SK-N-SH (cell line): Measurements from ENCODE around the gene OSBP2. TPM values are rescaled to one million over a fixed set of nuclear protein-coding genes. Genes with fewer than 3 reads are reported as not detected.

Experiments
- CTCF ChIA-PET: fragments of 300-600, 350-600 bp; formaldehyde crosslinking; extraction: SDS; loops from one replicate; lab custom pipeline; 2021; lab: Yijun Ruan, JAX
- POLR2A ChIA-PET: fragments of 350-600 bp; sonication (Branson Sonifier 250); formaldehyde crosslinking; extraction: SDS; loops from one replicate; lab custom pipeline; 2020; ENCODE audit warnings: antibody characterized with exemption, inconsistent platforms; lab: Yijun Ruan, JAX
- DNase-seq: peaks from one replicate; pipeline ENCODE4 v3.0.0; 2012
- H2AFZ ChIP-seq: fragments of 200-600 bp; sonication (generic); 2 replicates; pipeline ENCODE4 v1.8.1; 2016; ENCODE audit warnings: antibody characterized with exemption, mild to moderate bottlenecking, low read depth
- H3F3A ChIP-seq: fragments of 200-600 bp; sonication (generic); replicated peaks from 2 replicates; pipeline ENCODE3; 2016; ENCODE audit warnings: antibody characterized with exemption, mild to moderate bottlenecking; ENCODE audit not compliant: insufficient read depth
- H3K27ac ChIP-seq, 2 experiments: fragments of 200-500 bp in 1 of 2; fragments of 200-600 bp in 1 of 2; sonication (Bioruptor generic) in 1 of 2; sonication (generic), shearing (Covaris generic) in 1 of 2; 2 replicates each; pipeline versions ENCODE4 v1.5.1 to v1.6.1; 2014 to 2016; ENCODE audit warnings: low read depth in 2 of 2, inconsistent platforms in 1 of 2, low read length in 1 of 2, mild to moderate bottlenecking in 1 of 2, mixed read lengths in 1 of 2
- H3K27me3 ChIP-seq: fragments of 200-600 bp; sonication (generic), shearing (Covaris generic); 2 replicates; pipeline ENCODE4 v1.6.1; 2016; ENCODE audit warnings: mixed run types; ENCODE audit not compliant: insufficient read depth
- H3K36me3 ChIP-seq, 2 experiments: fragments of 200-500 bp in 1 of 2; fragments of 200-600 bp in 1 of 2; sonication (Bioruptor generic) in 1 of 2; sonication (generic) in 1 of 2; replicated peaks in 1 of 2; 2 replicates each; pipeline versions ENCODE3 to v1.5.1; 2014 to 2016; ENCODE audit warnings: low read length in 1 of 2, mild to moderate bottlenecking in 1 of 2; ENCODE audit not compliant: insufficient read depth in 2 of 2, control insufficient read depth in 1 of 2
- H3K4me1 ChIP-seq, 2 experiments: fragments of 200-500 bp in 1 of 2; fragments of 200-600 bp in 1 of 2; sonication (Bioruptor generic) in 1 of 2; sonication (generic), shearing (Covaris generic) in 1 of 2; 2 replicates each; pipeline versions ENCODE4 v1.5.1 to v1.6.1; 2014 to 2016; ENCODE audit warnings: low read depth in 1 of 2, low read length in 1 of 2, mixed run types in 1 of 2; ENCODE audit not compliant: insufficient read depth in 2 of 2, control insufficient read depth in 1 of 2
- H3K4me2 ChIP-seq: fragments of 200-600 bp; sonication (generic), shearing (Covaris generic); 2 replicates; pipeline ENCODE4 v1.6.1; 2017; ENCODE audit warnings: mixed run types
- H3K4me3 ChIP-seq, 2 experiments: fragments of 200-500 bp in 1 of 2; fragments of 200-600 bp in 1 of 2; sonication (Bioruptor generic) in 1 of 2; sonication (generic), shearing (Covaris generic) in 1 of 2; 2 replicates each; pipeline versions ENCODE4 v1.5.1 to v1.8.1; 2014 to 2016; ENCODE audit warnings: low read depth in 2 of 2, inconsistent platforms in 1 of 2, low read length in 1 of 2, mild to moderate bottlenecking in 1 of 2, mixed read lengths in 1 of 2, moderate library complexity in 1 of 2
- H3K79me2 ChIP-seq: fragments of 200-600 bp; sonication (generic); 2 replicates; pipeline ENCODE4 v1.8.1; 2017; ENCODE audit warnings: mild to moderate bottlenecking; ENCODE audit not compliant: insufficient read depth
- H3K9ac ChIP-seq: fragments of 200-600 bp; sonication (generic); 2 replicates; pipeline ENCODE4 v1.6.1; 2017; ENCODE audit warnings: mixed run types
- H3K9me2 ChIP-seq: fragments of 200-600 bp; sonication (generic); 2 replicates; pipeline ENCODE4 v1.6.1; 2017; ENCODE audit warnings: mixed run types
- H3K9me3 ChIP-seq: fragments of 200-600 bp; sonication (generic); 2 replicates; pipeline ENCODE4 v1.6.1; 2017; ENCODE audit warnings: mixed run types, mild to moderate bottlenecking, moderate library complexity
- H4K20me1 ChIP-seq: fragments of 200-600 bp; sonication (generic); 2 replicates; pipeline ENCODE4 v1.6.1; 2017; ENCODE audit warnings: mild to moderate bottlenecking, mixed run types; ENCODE audit not compliant: insufficient read depth
- EZH2phosphoT487 ChIP-seq: fragments of 200-600 bp; sonication (generic); IDR thresholded peaks from 2 replicates; pipeline ENCODE4 v1.6.1; 2017; ENCODE audit warnings: low read depth, mixed run types, mild to moderate bottlenecking, antibody characterized with exemption, moderate library complexity, borderline replicate concordance
- FOSL2 ChIP-seq: IDR thresholded peaks from 2 replicates; pipeline ENCODE4 v1.4.0; 2012; ENCODE audit warnings: low read depth, mild to moderate bottlenecking, moderate library complexity, borderline replicate concordance
- FOXM1 ChIP-seq: IDR thresholded peaks from 2 replicates; pipeline ENCODE4 v1.4.0; 2012; ENCODE audit warnings: low read depth, mild to moderate bottlenecking
- GATA2 ChIP-seq: sonication (generic); formaldehyde crosslinking; IDR thresholded peaks from 2 replicates; pipeline ENCODE4 v1.5.0; 2020; ENCODE audit warnings: mild to moderate bottlenecking, missing genetic modification reagents
- MAX ChIP-seq: IDR thresholded peaks from 2 replicates; pipeline ENCODE4 v1.4.0; 2012; ENCODE audit warnings: low read depth
- MEF2A ChIP-seq: IDR thresholded peaks from 2 replicates; pipeline ENCODE4 v1.4.0; 2012; ENCODE audit warnings: low read depth, borderline replicate concordance
- MXI1 ChIP-seq: IDR thresholded peaks from 2 replicates; pipeline ENCODE4 v1.6.1; 2012; ENCODE audit warnings: mild to moderate bottlenecking, low read depth, low read length, improper control_type of control experiment
- NFIC ChIP-seq: IDR thresholded peaks from 2 replicates; pipeline ENCODE4 v1.4.0; 2012; ENCODE audit warnings: borderline replicate concordance
- PBX3 ChIP-seq: IDR thresholded peaks from 2 replicates; pipeline ENCODE4; 2012
- POLR2AphosphoS5 ChIP-seq: IDR thresholded peaks from 2 replicates; pipeline ENCODE4 v1.6.1; 2012; ENCODE audit warnings: low read depth, low read length
- RAD21 ChIP-seq: IDR thresholded peaks from 2 replicates; pipeline ENCODE4 v1.6.1; 2012; ENCODE audit warnings: mild to moderate bottlenecking, low read length
- RFX5 ChIP-seq: IDR thresholded peaks from 2 replicates; pipeline ENCODE4 v1.6.1; 2012; ENCODE audit warnings: mild to moderate bottlenecking, improper control_type of control experiment, low read length
- SMC3 ChIP-seq: IDR thresholded peaks from 2 replicates; pipeline ENCODE4 v1.6.1; 2012; ENCODE audit warnings: low read depth, low read length, improper control_type of control experiment
- TEAD4 ChIP-seq: IDR thresholded peaks from 2 replicates; pipeline ENCODE4 v1.4.0; 2012; ENCODE audit warnings: mild to moderate bottlenecking, borderline replicate concordance; ENCODE audit not compliant: insufficient read depth
- YY1 ChIP-seq: IDR thresholded peaks from 2 replicates; pipeline ENCODE4 v1.4.0; 2012; ENCODE audit warnings: low read depth, mild to moderate bottlenecking
- WGBS: methylation state at CpG from one replicate; pipeline ENCODE4 v1.1.6; 2017; ENCODE audit warnings: low lambda C conversion rate; 5-methylcytosine and 5-hydroxymethylcytosine counted together
- polyA plus RNA-seq, 3 experiments: library from polyadenylated mRNA; depleted of rRNA; stranded (reverse); fragments of >200 nt; gene quantifications; 2 replicates each; pipeline ENCODE4 v1.2.3, GENCODE V29; 2012
- TF ChIP-seq, protein P1 (sequence below): IDR thresholded peaks from 2 replicates; pipeline ENCODE4 v1.4.0; 2012; ENCODE audit warnings: low read depth, borderline replicate concordance
- TF ChIP-seq, protein P2 (sequence below): fragments of 200-600 bp; sonication (generic); IDR thresholded peaks from 2 replicates; pipeline ENCODE4 v1.6.1; 2017; ENCODE audit warnings: antibody characterized with exemption, mild to moderate bottlenecking, moderate library complexity
- TF ChIP-seq, protein P3 (sequence below): fragments of 150-350 bp; IDR thresholded peaks from 2 replicates; pipeline ENCODE4 v1.6.1; 2017; ENCODE audit warnings: antibody characterized with exemption, low read length, low read depth, borderline replicate concordance

Gene OSBP2
- polyA plus RNA-seq, 1 of the 3 experiments (the other 2 are of a cell fraction): 3.1 TPM

DNA sequence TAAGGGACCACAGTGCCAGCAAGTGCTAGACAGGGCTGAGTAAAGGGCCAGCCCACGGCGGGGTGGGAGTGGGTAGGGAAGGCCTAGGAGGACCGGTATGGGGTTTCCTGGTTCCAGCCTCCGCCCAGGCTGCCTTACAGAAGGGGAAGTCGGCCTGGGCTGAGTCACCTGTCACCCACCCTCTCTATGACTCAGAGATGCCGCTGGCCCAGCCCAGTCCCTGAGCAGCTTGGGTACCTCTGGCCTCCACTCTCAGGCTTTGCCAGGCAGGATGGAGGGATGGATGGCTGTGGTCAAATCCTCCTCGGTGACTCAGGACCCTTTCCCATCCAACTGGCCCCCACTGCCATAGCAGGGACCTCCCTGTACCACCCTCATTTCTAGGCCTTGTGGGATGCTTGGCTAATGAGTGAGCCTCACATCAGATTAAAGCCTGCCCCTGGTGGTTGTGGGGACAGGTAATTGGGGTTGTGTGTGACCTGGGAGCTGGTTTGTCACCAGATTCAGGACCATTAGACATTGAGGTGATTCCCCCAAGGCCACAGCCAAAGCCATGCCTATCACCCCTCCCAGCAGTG, 45.2 kb upstream of the OSBP2 start (continued):
- TF ChIP-seq GATA2 (CRISPR knock-in tag): no peak
- TF ChIP-seq SMC3: no peak
- TF ChIP-seq RAD21: no peak
- no peak for TF ChIP-seq MXI1
- no peak for TF ChIP-seq EZH2phosphoT487
- peak; percentile 98 for TF ChIP-seq FOSL2
- TF ChIP-seq PBX3: peak; percentile 67; the same call in 1 of the 2 replicates
- TF ChIP-seq NFIC: peak; percentile 48; the same call in 1 of the 2 replicates
- TF ChIP-seq, protein P1, sequence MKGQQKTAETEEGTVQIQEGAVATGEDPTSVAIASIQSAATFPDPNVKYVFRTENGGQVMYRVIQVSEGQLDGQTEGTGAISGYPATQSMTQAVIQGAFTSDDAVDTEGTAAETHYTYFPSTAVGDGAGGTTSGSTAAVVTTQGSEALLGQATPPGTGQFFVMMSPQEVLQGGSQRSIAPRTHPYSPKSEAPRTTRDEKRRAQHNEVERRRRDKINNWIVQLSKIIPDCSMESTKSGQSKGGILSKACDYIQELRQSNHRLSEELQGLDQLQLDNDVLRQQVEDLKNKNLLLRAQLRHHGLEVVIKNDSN: no peak
- no peak for TF ChIP-seq TEAD4
- no peak for TF ChIP-seq YY1
- TF ChIP-seq RFX5: no peak
- no peak for TF ChIP-seq POLR2AphosphoS5
- TF ChIP-seq, protein P2, sequence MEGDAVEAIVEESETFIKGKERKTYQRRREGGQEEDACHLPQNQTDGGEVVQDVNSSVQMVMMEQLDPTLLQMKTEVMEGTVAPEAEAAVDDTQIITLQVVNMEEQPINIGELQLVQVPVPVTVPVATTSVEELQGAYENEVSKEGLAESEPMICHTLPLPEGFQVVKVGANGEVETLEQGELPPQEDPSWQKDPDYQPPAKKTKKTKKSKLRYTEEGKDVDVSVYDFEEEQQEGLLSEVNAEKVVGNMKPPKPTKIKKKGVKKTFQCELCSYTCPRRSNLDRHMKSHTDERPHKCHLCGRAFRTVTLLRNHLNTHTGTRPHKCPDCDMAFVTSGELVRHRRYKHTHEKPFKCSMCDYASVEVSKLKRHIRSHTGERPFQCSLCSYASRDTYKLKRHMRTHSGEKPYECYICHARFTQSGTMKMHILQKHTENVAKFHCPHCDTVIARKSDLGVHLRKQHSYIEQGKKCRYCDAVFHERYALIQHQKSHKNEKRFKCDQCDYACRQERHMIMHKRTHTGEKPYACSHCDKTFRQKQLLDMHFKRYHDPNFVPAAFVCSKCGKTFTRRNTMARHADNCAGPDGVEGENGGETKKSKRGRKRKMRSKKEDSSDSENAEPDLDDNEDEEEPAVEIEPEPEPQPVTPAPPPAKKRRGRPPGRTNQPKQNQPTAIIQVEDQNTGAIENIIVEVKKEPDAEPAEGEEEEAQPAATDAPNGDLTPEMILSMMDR: peak; percentile 44

DNA sequence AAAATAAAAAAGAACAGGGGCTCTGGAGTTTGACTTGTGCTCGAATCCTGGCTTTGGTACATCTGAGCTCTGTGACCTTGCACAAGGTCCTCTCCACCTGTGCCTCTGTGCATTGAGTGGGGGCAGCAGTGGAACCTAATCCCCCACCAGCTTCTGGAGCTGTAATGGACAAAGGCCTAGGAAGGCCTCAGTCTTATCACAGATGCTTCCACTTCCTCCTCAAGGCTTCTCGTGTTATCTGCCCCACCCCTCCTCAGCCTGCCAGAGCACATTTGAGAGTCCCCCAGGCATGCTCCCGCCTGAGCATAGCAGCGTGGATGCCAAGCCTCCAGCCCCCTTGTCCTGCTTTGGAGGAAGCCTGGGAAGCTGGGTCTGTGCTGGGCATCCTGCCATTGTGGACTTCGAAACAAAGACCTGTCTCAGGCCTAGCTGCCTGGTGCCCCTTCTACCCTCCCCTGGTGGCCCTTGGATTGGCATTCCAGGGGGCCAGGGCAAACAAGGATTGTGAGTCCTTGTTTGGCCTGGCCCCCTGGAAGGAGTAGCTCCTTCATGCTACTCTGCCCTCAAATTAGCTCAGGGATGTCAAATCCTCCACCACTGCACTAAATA, 44.1 kb upstream of the OSBP2 start:
- Histone ChIP-seq H3K27me3 (no peaks in the 10 kb centered on the region), H3K4me2 (no peak overlapping the region), H3K79me2 (peaks cover 16% of the 10 kb centered on the region), H3K36me3 (no peaks in the 10 kb centered on the region), H3K9ac (no peak overlapping the region), H3K4me1 (peaks cover 3 to 5% of the 10 kb centered on the region in 2 experiments; a peak in 1 of 4 replicates), H3F3A (peaks cover 8% of the 10 kb centered on the region), H2AFZ (no peak overlapping the region), H3K9me2 (no peaks in the 10 kb centered on the region), H4K20me1 (no peaks in the 10 kb centered on the region), H3K27ac (no peak overlapping the region; a peak in 2 of 4 replicates), H3K9me3 (no peaks in the 10 kb centered on the region), H3K4me3 (no peak overlapping the region)
- POLR2A ChIA-PET: interaction anchor here (1.3 kb wide), 1 partner anchor 10 kb away, joined by 4 read pairs; no protein-coding TSS in a partner anchor
- DNase-seq: no peak
- 96% methylated on average over 4 of the region's 5 CpGs for WGBS
- CTCF ChIA-PET: interaction anchor here (0.8 to 1.9 kb wide), 4 partner anchors 11 to 272 kb away, joined by 3 to 6 read pairs (median 4); no protein-coding TSS in a partner anchor
- TF ChIP-seq PBX3 (no peak), MEF2A (no peak), MAX (no peak), EZH2phosphoT487 (no peak), MXI1 (no peak), FOSL2 (no peak), FOXM1 (no peak)
- TF ChIP-seq, protein P2: no peak
- TF ChIP-seq, protein P3, sequence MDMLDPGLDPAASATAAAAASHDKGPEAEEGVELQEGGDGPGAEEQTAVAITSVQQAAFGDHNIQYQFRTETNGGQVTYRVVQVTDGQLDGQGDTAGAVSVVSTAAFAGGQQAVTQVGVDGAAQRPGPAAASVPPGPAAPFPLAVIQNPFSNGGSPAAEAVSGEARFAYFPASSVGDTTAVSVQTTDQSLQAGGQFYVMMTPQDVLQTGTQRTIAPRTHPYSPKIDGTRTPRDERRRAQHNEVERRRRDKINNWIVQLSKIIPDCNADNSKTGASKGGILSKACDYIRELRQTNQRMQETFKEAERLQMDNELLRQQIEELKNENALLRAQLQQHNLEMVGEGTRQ: no peak
